Esophagus muscularis mucosa (tissue), 3 donors: ENCODE measurements around the gene MYL11.

Experiments used
- CTCF ChIP-seq, 3 experiments: fragments of 200-600 bp in 2 of 3; fragments of 450-650 bp in 1 of 3; sonication (generic) in 2 of 3; IDR thresholded peaks; one replicate each; pipeline ENCODE4 v1.5.1; 2017 to 2019; ENCODE audit warnings: antibody characterized with exemption in 3 of 3, mild to moderate bottlenecking in 2 of 3, moderate library complexity in 1 of 3
- POLR2A ChIP-seq: fragments of 450-650 bp; IDR thresholded peaks from one replicate; pipeline ENCODE4 v1.6.1; 2017; ENCODE audit warnings: antibody characterized with exemption, moderate library complexity, mild to moderate bottlenecking, low read depth

GRCh38 chr16:30357715-30358576 lies 16.7 kb upstream of the MYL11 start:
- no peak for TF ChIP-seq CTCF (IDR thresholded peaks at IDR 0.05)
- no peak for TF ChIP-seq POLR2A
